Measurements from ENCODE around the gene KRTAP5-8.

GRCh38 chr11:71545405-71545966, 7.7 kb downstream of the KRTAP5-8 start:
- TF ChIP-seq EZH2 (IDR thresholded peaks at IDR 0.05; ENCODE audit: insufficient read depth, poor library complexity, severe bottlenecking) (no peak), EZH2phosphoT487 (IDR thresholded peaks at IDR 0.05; ENCODE audit: insufficient read depth, low read depth) (no peak)
